ENCODE data around the gene SLC2A6. TPM values are rescaled to one million over a fixed set of nuclear protein-coding genes. Genes with fewer than 3 reads are reported as not detected.
A peak's percentile ranks its signal among the peaks of the same experiment; 100 is the strongest.

SLC2A6 gene
- total RNA-seq, 1 donor = 25.3 TPM

GRCh38 chr9:133526721-133527321 lies 47.9 kb upstream of the SLC2A6 start:
- Histone ChIP-seq H4K20me1 (ENCODE audit: insufficient read depth, low read length) (no peaks in the 10 kb centered on the region), H3K4me2 (ENCODE audit: insufficient read depth, low read length) (no peak overlapping the region), H3K79me2 (ENCODE audit: insufficient read depth, low read length) (no peaks in the 10 kb centered on the region), H3K4me3 (ENCODE audit: insufficient read depth, low read length) (no peak overlapping the region), H2AFZ (ENCODE audit: low read length) (no peak overlapping the region), H3K4me1 (ENCODE audit: insufficient read depth, low read length) (no peaks in the 10 kb centered on the region), H3K27ac (ENCODE audit: low read depth, low read length) (no peak overlapping the region), H3K9me3 (ENCODE audit: low read depth, low read length) (no peaks in the 10 kb centered on the region), H3K27me3 (ENCODE audit: insufficient read depth, low read length) (peaks cover 64% of the 10 kb centered on the region), H3K36me3 (ENCODE audit: insufficient read depth, low read length) (no peaks in the 10 kb centered on the region)
- no peak for TF ChIP-seq CTCF (IDR thresholded peaks at IDR 0.05; ENCODE audit: extremely low read depth, low read depth, low read length)
- DNase-seq (ENCODE audit: insufficient read length, low spot score, missing footprints) = peak; percentile 54

- Histone ChIP-seq H3K27me3 (ENCODE audit: insufficient read depth, low read length) (peaks cover 60% of the 10 kb centered on the region), H3K27ac (ENCODE audit: low read depth, low read length) (no peak overlapping the region)
Observed at GRCh38 chr9:133525677-133526076, 46.8 kb upstream of the SLC2A6 start.

GRCh38 chr9:133524679-133525228 lies 45.9 kb upstream of the SLC2A6 start, which contains the start of gene MYMK:
MYMK (minus strand) TSS chr9:133524959; CDS start chr9:133524844, 115 bp downstream.
- no peak within 1 kb of the TSS for H2AFZ ChIP-seq (ENCODE audit: low read length)
- no peak within 1 kb of the TSS for H3K27ac ChIP-seq (ENCODE audit: low read depth, low read length)
- H4K20me1 ChIP-seq (ENCODE audit: insufficient read depth, low read length) = no peaks in the 10 kb centered on the region
- no peaks in the 10 kb centered on the region for H3K9me3 ChIP-seq (ENCODE audit: low read depth, low read length)
- no peaks in the 10 kb centered on the region for H3K4me1 ChIP-seq (ENCODE audit: insufficient read depth, low read length)
- no peak within 1 kb of the TSS for H3K4me3 ChIP-seq (ENCODE audit: insufficient read depth, low read length)
- H3K4me2 ChIP-seq (ENCODE audit: insufficient read depth, low read length) = no peak within 1 kb of the TSS
- H3K36me3 ChIP-seq (ENCODE audit: insufficient read depth, low read length) = no peaks in the 10 kb centered on the region
- no peaks in the 10 kb centered on the region for H3K79me2 ChIP-seq (ENCODE audit: insufficient read depth, low read length)
- no peak for TF ChIP-seq CTCF (IDR thresholded peaks at IDR 0.05; ENCODE audit: extremely low read depth, low read depth, low read length)
- no peak for DNase-seq (ENCODE audit: insufficient read length, low spot score, missing footprints)
- H3K27me3 ChIP-seq (ENCODE audit: insufficient read depth, low read length) = peaks cover 55% of the 10 kb centered on the region

More at GRCh38 chr9:133525677-133526076, 46.8 kb upstream of the SLC2A6 start:
- Histone ChIP-seq H4K20me1 (ENCODE audit: insufficient read depth, low read length) (no peaks in the 10 kb centered on the region), H3K4me2 (ENCODE audit: insufficient read depth, low read length) (no peak overlapping the region), H3K9me3 (ENCODE audit: low read depth, low read length) (no peaks in the 10 kb centered on the region), H3K4me3 (ENCODE audit: insufficient read depth, low read length) (no peak overlapping the region), H2AFZ (ENCODE audit: low read length) (no peak overlapping the region), H3K4me1 (ENCODE audit: insufficient read depth, low read length) (no peaks in the 10 kb centered on the region), H3K79me2 (ENCODE audit: insufficient read depth, low read length) (no peaks in the 10 kb centered on the region), H3K36me3 (ENCODE audit: insufficient read depth, low read length) (no peaks in the 10 kb centered on the region)
- TF ChIP-seq CTCF (IDR thresholded peaks at IDR 0.05; ENCODE audit: extremely low read depth, low read depth, low read length) = no peak
- DNase-seq (ENCODE audit: insufficient read length, low spot score, missing footprints) = no peak

GRCh38 chr9:133524146-133524545 lies 45.2 kb upstream of the SLC2A6 start:
- H3K4me2 ChIP-seq (ENCODE audit: insufficient read depth, low read length) = no peak overlapping the region
- peaks cover 52% of the 10 kb centered on the region for H3K27me3 ChIP-seq (ENCODE audit: insufficient read depth, low read length)
- H3K79me2 ChIP-seq (ENCODE audit: insufficient read depth, low read length) = no peaks in the 10 kb centered on the region
- peak; percentile 23 for DNase-seq (ENCODE audit: insufficient read length, low spot score, missing footprints)
- H3K4me1 ChIP-seq (ENCODE audit: insufficient read depth, low read length) = no peaks in the 10 kb centered on the region
- no peak overlapping the region for H2AFZ ChIP-seq (ENCODE audit: low read length)
- no peak for TF ChIP-seq CTCF (IDR thresholded peaks at IDR 0.05; ENCODE audit: extremely low read depth, low read depth, low read length)
- H3K4me3 ChIP-seq (ENCODE audit: insufficient read depth, low read length) = no peak overlapping the region
- H3K27ac ChIP-seq (ENCODE audit: low read depth, low read length) = no peak overlapping the region
- H3K36me3 ChIP-seq (ENCODE audit: insufficient read depth, low read length) = no peaks in the 10 kb centered on the region
- H4K20me1 ChIP-seq (ENCODE audit: insufficient read depth, low read length) = no peaks in the 10 kb centered on the region
- no peaks in the 10 kb centered on the region for H3K9me3 ChIP-seq (ENCODE audit: low read depth, low read length)
